ENCODE measurements around the gene HS3ST4. TPM values are rescaled to one million over a fixed set of nuclear protein-coding genes. Genes with fewer than 3 reads are reported as not detected.

The HS3ST4 gene
- total RNA-seq, 2 donors from 2014 or later: 4.7 to 5.0 TPM

GRCh38 chr16:25788637-25789036 lies 96.9 kb downstream of the HS3ST4 start:
- Mint-ChIP-seq H3K4me1 (no peaks in the 10 kb centered on the region), H3K4me3 (no peak overlapping the region), H3K36me3 (ENCODE audit: low read depth) (no peaks in the 10 kb centered on the region), H3K27ac (no peak overlapping the region), H3K27me3 (ENCODE audit: insufficient read depth) (no peaks in the 10 kb centered on the region), H3K9me3 (no peaks in the 10 kb centered on the region)
- Histone ChIP-seq H3K9me3 (ENCODE audit: control insufficient read depth, low read length) (no peaks in the 10 kb centered on the region), H3K27me3 (ENCODE audit: control insufficient read depth, insufficient read depth, low read length, poor library complexity, severe bottlenecking) (no peaks in the 10 kb centered on the region), H3K36me3 (ENCODE audit: control insufficient read depth, insufficient read depth, low read length) (no peaks in the 10 kb centered on the region), H3K27ac (ENCODE audit: low read depth, low read length) (no peak overlapping the region), H3K4me1 (ENCODE audit: control insufficient read depth, insufficient read depth, low read length) (no peaks in the 10 kb centered on the region), H3K4me3 (ENCODE audit: low read length) (no peak overlapping the region), H3K9ac (ENCODE audit: extremely low read depth, low read length, poor library complexity, severe bottlenecking) (no peak overlapping the region)
- no peak for TF ChIP-seq CTCF (conservative IDR thresholded peaks at IDR 0.05)
- DNase-seq: no peak
- 100% methylated on average over 1 of the region's 1 CpG; no CpG with 5 or more reads in 1 of the 2 experiments for WGBS, 2 experiments (ENCODE audit: insufficient coverage in 1 of 2, insufficient read length in 1 of 2)

GRCh38 chr16:25796239-25796638 lies 104.5 kb downstream of the HS3ST4 start:
- no peak overlapping the region for H3K9ac ChIP-seq (ENCODE audit: extremely low read depth, low read length, poor library complexity, severe bottlenecking)
- H3K27me3 ChIP-seq (ENCODE audit: control insufficient read depth, insufficient read depth, low read length, poor library complexity, severe bottlenecking): no peaks in the 10 kb centered on the region
- Mint-ChIP-seq H3K4me3 (no peak overlapping the region), H3K27ac (no peak overlapping the region), H3K27me3 (ENCODE audit: insufficient read depth) (no peaks in the 10 kb centered on the region), H3K36me3 (ENCODE audit: low read depth) (peaks cover 2% of the 10 kb centered on the region), H3K9me3 (peaks cover 3% of the 10 kb centered on the region), H3K4me1 (peaks cover 10% of the 10 kb centered on the region)
- H3K9me3 ChIP-seq (ENCODE audit: control insufficient read depth, low read length): peaks cover 13% of the 10 kb centered on the region
- H3K36me3 ChIP-seq (ENCODE audit: control insufficient read depth, insufficient read depth, low read length): no peaks in the 10 kb centered on the region
- WGBS, 2 experiments (ENCODE audit: insufficient coverage in 1 of 2, insufficient read length in 1 of 2): 89 to 96% methylated on average over 4 of the region's 4 CpGs
- no peak overlapping the region for H3K27ac ChIP-seq (ENCODE audit: low read depth, low read length)
- no peak for TF ChIP-seq CTCF (conservative IDR thresholded peaks at IDR 0.05)
- DNase-seq: no peak
- H3K4me3 ChIP-seq (ENCODE audit: low read length): no peak overlapping the region
- H3K4me1 ChIP-seq (ENCODE audit: control insufficient read depth, insufficient read depth, low read length): no peaks in the 10 kb centered on the region

- 100% methylated on average over 1 of the region's 1 CpG; no CpG with 5 or more reads in 1 of the 2 experiments for WGBS, 2 experiments (ENCODE audit: insufficient coverage in 1 of 2, insufficient read length in 1 of 2)
- H3K4me3 ChIP-seq (ENCODE audit: low read length): no peak overlapping the region
- H3K4me1 Mint-ChIP-seq: peaks cover 10% of the 10 kb centered on the region
- no peaks in the 10 kb centered on the region for H3K36me3 ChIP-seq (ENCODE audit: control insufficient read depth, insufficient read depth, low read length)
- H3K36me3 Mint-ChIP-seq (ENCODE audit: low read depth): peaks cover 2% of the 10 kb centered on the region
- peaks cover under 1% of the 10 kb centered on the region for H3K27me3 Mint-ChIP-seq (ENCODE audit: insufficient read depth)
- no peak for DNase-seq
- no peak overlapping the region for H3K4me3 Mint-ChIP-seq
- H3K4me1 ChIP-seq (ENCODE audit: control insufficient read depth, insufficient read depth, low read length): no peaks in the 10 kb centered on the region
- H3K9me3 Mint-ChIP-seq: peaks cover 3% of the 10 kb centered on the region
- H3K27me3 ChIP-seq (ENCODE audit: control insufficient read depth, insufficient read depth, low read length, poor library complexity, severe bottlenecking): no peaks in the 10 kb centered on the region
- H3K27ac ChIP-seq (ENCODE audit: low read depth, low read length): no peak overlapping the region
- TF ChIP-seq CTCF (conservative IDR thresholded peaks at IDR 0.05): no peak
- H3K27ac Mint-ChIP-seq: no peak overlapping the region
- peaks cover 13% of the 10 kb centered on the region for H3K9me3 ChIP-seq (ENCODE audit: control insufficient read depth, low read length)
- H3K9ac ChIP-seq (ENCODE audit: extremely low read depth, low read length, poor library complexity, severe bottlenecking): no peak overlapping the region
Observed at GRCh38 chr16:25798065-25798464, 106.3 kb downstream of the HS3ST4 start.
